ENCODE measurements around the gene SLC12A6.

DNA sequence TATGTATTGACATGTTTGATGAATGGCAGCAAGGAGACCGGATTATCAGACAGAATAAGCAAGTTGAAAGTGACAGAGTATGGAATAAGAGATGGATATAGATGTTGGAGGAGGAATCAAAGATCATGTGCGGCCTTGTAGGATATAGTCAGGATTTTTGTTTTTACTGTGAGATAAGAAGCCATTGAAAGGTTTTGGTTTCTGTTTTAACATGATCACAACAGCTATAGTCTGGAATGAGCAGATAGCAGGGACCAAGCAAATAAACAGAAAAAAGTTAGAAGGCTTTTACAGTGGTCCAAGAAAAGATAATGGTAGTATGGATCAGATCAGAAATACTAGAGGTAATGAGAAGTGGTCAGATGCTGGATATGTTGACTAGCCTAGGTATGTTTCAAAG, 52.6 kb downstream of the SLC12A6 start:
- TF ChIP-seq, protein P1, sequence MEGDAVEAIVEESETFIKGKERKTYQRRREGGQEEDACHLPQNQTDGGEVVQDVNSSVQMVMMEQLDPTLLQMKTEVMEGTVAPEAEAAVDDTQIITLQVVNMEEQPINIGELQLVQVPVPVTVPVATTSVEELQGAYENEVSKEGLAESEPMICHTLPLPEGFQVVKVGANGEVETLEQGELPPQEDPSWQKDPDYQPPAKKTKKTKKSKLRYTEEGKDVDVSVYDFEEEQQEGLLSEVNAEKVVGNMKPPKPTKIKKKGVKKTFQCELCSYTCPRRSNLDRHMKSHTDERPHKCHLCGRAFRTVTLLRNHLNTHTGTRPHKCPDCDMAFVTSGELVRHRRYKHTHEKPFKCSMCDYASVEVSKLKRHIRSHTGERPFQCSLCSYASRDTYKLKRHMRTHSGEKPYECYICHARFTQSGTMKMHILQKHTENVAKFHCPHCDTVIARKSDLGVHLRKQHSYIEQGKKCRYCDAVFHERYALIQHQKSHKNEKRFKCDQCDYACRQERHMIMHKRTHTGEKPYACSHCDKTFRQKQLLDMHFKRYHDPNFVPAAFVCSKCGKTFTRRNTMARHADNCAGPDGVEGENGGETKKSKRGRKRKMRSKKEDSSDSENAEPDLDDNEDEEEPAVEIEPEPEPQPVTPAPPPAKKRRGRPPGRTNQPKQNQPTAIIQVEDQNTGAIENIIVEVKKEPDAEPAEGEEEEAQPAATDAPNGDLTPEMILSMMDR (IDR thresholded peaks at IDR 0.05): no peak
- TF ChIP-seq POLR2A (IDR thresholded peaks at IDR 0.05): no peak
